ENCODE data around the gene TBL1X.

Gene TBL1X

DNA sequence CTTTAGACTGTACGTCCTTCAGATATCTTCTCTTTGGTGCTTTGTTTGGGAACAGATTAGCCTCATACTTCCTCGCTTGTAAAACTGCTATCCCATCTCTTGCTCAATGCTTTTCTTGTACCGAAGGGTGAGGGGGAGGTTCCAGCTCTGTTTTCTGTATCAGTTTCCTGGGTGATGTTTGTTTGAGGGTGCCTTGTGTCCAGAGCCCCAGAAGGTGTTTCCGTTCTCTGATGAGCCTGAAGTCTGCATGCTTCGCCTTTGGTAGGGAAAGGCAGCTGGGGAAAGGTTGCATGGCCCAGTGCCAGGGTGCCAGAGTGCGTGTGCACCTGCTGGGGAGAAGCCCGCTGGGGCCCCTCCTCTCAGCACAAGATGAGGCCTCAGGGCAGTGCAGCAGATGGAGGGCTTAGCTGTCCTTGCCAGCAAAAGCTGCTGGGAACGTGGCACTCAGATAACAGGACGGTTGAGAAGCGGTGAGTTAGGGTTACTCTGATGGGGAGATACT, 73.7 kb downstream of the TBL1X start:
- DNase-seq = no peak

GRCh38 chrX:9539605-9540387, 74.9 kb downstream of the TBL1X start:
- DNase-seq = no peak

DNA sequence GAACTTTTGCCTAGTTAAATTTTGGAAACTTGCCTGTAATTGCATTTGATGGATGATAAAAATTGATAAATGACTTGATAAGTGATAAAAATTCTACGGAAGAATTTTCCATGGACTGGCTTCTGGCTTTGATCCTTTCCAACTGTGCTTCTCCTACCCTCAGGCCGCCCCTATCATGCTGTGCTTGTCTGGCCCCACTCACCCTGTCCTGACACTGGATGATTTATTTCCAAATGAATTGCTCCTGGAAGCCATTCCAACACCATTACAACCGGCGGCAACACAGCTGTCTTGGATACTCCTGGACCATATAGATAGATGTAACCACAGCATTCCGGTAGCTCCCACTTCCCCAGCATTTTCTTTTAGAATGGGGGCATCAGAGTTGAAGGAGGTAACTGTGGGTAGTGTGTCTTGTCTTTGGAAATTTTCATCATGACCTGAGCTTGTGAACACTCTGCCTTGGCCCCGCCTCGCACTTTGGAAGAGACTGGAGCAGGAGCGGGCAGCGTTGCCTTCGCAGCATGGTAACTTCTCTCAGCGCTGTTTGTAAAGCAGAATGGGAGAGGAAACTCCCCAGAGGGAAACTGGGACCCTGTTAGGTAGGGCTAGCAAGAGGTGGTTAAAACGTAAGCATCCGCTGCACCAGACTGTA, 77.4 kb downstream of the TBL1X start:
- no peak for DNase-seq

DNA sequence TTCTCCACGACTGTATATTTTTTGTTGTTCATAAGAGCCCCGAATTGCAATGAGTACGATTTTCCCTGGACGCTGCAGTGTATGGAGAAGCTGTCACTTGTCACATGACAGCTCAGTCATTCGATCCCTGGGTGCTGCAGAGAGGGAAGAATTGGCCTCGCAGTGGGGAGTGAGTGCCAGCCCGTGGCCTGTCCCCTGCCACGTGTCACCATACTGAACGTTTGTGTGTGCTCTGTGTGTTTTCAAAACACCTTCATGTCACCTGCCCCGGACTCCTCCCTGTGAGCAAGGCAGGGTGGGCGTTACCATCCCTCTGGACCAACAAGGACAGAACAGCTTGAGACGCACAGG, 77.9 kb downstream of the TBL1X start:
- no peak for DNase-seq

DNA sequence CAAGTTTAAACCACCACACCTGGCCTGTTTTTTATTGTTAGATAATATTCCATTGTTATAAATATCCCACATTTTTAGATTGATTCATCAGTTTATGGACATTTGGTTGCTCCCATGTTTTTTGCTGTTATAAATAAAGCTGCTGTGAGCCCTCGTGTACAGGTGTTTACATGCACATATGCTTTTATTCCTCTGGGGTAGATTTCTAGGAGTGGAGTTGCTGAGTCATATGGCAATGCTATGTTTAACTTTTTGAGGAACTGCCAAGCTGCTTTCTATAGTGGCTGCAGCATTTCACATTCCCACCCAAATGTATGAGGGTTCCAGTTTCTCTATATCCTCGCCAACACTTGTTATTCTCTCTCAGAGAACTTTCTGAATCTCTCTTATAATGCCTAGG, 90.5 kb downstream of the TBL1X start:
- DNase-seq = no peak

DNA sequence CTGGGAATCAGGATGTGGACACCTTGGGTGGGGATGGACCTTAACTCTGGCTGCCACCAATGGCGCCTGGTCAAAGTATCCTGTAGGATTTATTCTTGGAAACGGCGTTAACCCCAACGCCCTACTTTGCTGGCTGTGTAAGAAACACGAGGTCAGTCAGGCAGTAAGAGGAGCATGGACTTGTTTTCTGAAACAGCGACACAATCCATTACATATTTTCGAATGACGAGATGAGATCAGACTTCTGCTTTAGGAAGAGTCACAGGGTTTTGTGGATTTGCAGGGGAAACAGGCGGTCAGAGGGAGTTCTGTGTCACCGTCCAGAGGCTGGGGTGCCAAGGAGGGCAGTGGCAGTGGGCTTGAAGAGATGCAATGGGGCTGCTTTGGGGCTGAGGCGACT, 92.2 kb downstream of the TBL1X start:
- DNase-seq = no peak

GRCh38 chrX:9557521-9557920, 92.7 kb downstream of the TBL1X start:
- no peak for DNase-seq

DNA sequence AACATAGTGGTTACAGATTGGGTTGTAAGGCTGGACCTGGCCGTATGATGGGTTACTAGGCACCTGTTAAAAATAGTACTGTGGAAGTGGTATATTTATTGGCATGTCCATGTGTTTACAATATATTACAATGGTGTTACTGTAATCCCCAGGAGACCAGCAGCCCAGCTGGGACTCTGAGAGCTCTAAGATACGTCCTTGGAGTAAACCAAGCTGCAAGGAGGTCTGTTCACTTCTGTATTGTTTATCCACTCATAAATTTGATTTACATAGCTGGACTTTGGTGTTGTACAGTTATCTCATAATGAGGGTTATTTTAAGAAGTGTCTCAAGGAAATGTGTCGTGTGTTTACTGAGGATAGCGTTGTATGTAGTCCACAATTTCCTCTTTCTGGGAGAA, 93.8 kb downstream of the TBL1X start:
- DNase-seq = no peak

GRCh38 chrX:9560219-9560618, 95.4 kb downstream of the TBL1X start:
- no peak for DNase-seq

GRCh38 chrX:9561199-9561598, 96.3 kb downstream of the TBL1X start:
- no peak for DNase-seq

DNA sequence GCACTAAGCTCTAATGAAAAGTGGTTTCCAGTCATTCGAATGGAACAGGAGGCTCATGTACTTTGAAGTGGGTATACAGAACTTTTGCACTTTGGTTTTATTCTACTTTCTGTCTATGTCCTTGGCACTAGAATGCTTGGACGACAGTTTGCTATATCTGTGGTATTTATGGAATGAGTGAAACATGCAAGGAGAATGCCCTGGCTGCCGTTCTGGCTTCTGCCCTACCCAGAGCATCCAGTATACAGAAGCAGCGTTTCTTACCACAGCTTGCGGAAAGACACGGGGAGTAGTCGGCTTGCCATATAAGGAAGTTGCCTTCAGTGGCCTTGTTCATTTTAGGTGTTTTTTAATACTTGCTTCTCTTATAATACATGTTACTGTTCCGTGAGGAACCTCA, 98.0 kb downstream of the TBL1X start:
- no peak for DNase-seq

DNA sequence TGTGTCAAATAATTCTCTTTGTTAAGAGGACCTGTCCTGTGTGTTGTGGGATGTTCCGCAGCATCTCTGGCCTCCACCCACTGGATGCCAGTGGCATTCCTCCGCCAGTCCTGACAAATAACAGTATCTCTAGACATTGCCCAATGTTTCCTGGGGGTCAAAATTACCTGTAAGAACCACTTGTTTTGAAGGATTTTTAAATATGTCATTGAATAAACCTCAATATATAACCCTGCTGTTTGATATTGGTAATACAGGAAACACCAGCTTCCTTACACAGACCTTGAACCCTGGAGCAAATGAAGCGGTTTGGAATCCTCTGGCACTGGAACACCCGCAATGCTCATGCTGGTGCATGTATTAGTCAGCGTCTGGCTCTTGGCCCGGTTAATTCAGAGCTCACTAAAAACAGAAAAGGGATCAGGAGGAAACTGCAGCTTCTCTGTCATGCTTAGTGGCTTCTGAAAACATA, 101.3 kb downstream of the TBL1X start:
- no peak for DNase-seq

GRCh38 chrX:9569876-9570301, 105.0 kb downstream of the TBL1X start:
- no peak for DNase-seq

DNA sequence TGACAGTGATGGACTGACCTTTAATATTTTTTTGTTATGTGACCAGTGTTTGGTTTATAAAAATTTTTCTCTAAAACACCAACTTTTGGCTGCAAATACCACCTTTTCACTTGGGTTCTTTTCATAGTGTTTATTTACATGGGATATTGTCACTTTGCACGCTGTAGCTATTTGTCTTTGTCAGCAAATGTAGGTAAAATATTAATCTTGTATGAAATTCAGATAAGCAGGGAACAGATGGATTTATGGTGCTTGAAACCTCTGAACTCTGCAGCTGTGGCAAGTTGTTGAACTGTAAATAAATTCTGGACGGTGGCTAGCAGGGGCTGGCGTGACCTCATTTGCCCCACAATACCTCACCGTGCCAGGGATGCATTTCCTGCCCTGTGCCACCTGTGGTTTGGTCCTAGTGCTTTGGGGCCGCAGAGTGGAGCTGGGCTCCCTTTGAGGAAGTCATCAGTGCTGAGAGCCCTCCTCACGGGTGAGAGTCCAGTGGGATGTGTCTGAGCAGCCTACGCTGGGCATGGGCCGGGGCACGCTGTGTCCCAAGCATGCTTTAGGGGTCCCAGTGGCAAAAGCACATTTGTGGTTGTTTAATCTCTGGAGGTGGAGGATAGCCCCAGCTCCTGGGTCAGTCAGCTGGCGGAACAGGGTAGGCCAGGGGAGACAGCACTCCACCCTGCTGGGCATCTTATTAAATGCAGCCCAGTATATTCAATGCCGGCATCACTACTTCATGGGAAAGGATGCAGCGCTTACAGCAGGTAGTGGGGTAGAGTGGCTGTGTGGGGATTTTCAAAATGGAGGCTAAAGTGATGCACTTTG, 108.6 kb downstream of the TBL1X start:
- no peak for DNase-seq

DNA sequence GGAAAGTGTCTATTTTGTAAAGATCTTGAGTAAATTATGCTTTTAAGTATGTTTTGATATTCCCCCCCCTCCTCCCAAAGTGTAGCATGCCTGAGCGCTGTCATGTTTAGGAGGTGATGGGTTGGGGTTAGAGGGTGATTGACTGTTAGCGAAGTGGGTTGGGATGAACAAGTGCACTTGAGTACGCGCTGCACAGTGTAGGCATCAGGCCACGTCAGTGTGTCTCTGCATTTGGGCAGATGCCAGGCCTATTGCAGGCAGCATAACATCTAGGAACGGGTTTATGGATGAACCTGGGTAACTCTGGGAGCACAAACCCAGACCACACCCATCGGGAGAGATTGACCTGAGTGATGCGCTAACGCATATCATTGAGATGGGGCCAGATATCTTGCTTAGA, 111.2 kb downstream of the TBL1X start:
- no peak for DNase-seq

DNA sequence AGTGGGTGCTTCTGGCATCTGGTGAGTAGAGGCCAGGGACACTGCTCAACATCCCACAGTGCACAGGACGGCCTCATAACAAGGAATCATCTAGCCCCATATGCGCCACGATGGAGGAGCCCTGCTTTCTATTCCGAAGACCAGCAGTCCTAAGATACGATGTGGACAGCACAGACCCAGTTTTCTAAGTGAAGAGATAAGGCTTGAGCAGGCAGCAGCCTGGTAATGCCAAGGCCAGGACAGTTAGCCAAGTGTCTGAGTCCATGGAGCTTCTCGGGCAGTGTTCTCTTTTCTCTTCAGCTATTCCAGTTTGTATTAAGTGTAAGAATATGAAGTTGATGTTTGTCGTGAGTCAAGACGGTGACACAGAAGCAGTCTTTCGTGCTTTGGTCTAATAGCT, 112.7 kb downstream of the TBL1X start:
- no peak for DNase-seq

- DNase-seq = no peak
These were observed 113.4 kb downstream of the TBL1X start for GRCh38 chrX:9578083-9578779.

GRCh38 chrX:9581771-9582385, 117.0 kb downstream of the TBL1X start:
- DNase-seq = no peak

GRCh38 chrX:9582956-9583355, 118.1 kb downstream of the TBL1X start:
- no peak for DNase-seq

GRCh38 chrX:9586992-9587392, 122.1 kb downstream of the TBL1X start:
- no peak for DNase-seq

GRCh38 chrX:9587642-9588041, 122.8 kb downstream of the TBL1X start:
- DNase-seq = no peak

- DNase-seq = no peak
These were observed 126.6 kb downstream of the TBL1X start for GRCh38 chrX:9591496-9591895.

- no peak for DNase-seq
These were observed 128.9 kb downstream of the TBL1X start for GRCh38 chrX:9593756-9594155.

All from stimulated activated naive CD4-positive, alpha-beta T cell treated with Interleukin-2 at 50 U/mL for 16 hours (primary cell).